H1 (cell line): Measurements from ENCODE around the gene PI4KA. TPM values are rescaled to one million over a fixed set of nuclear protein-coding genes. Genes with fewer than 3 reads are reported as not detected.

Experiments used
- CTCF ChIA-PET: fragments of 300-600 bp; sonication (Branson Sonifier 250); formaldehyde crosslinking; loops from one replicate; lab custom pipeline; 2021; ENCODE audit not compliant: partially characterized antibody; lab: Charles Lee
- POLR2A ChIA-PET: fragments of 300-600 bp; sonication (Branson Sonifier 250); formaldehyde crosslinking; loops from one replicate; lab custom pipeline; 2021; ENCODE audit warnings: inconsistent platforms; ENCODE audit not compliant: partially characterized antibody; lab: Charles Lee
- DNase-seq, 2 experiments: peaks; one replicate each; pipeline versions ENCODE4 v3.0.0 to v3.0.0-alpha.2; 2010 to 2022; ENCODE audit warnings: low spot score in 2 of 2, low read depth in 1 of 2, mixed read lengths in 1 of 2
- FAIRE-seq: peaks from 2 replicates; lab custom pipeline; 2011; peaks lifted over from hg19 to GRCh38; lab: Jason Lieb, UNC
- H2AFZ ChIP-seq: 2 replicates; pipeline ENCODE4 v1.8.1; 2012; ENCODE audit warnings: low read length, inconsistent platforms
- H2AK5ac ChIP-seq: 2 replicates; pipeline ENCODE4 v1.6.1; 2013; ENCODE audit warnings: low read depth, low read length
- H2BK120ac ChIP-seq: replicated peaks from 2 replicates; pipeline ENCODE3; 2013; ENCODE audit warnings: low read depth, low read length, inconsistent platforms
- H2BK12ac ChIP-seq: 2 replicates; pipeline ENCODE4 v1.6.1; 2013; ENCODE audit warnings: low read depth, low read length
- H2BK15ac ChIP-seq: 2 replicates; pipeline ENCODE4 v1.6.1; 2013; ENCODE audit warnings: low read length
- H2BK20ac ChIP-seq: 2 replicates; pipeline ENCODE4 v1.6.1; 2013; ENCODE audit warnings: low read length
- H2BK5ac ChIP-seq: 2 replicates; pipeline ENCODE4 v1.6.1; 2013; ENCODE audit warnings: low read depth, low read length
- H3K14ac ChIP-seq: 2 replicates; pipeline ENCODE4 v1.6.1; 2013; ENCODE audit warnings: inconsistent platforms; ENCODE audit not compliant: insufficient read length
- H3K18ac ChIP-seq: 2 replicates; pipeline ENCODE4 v1.6.1; 2013; ENCODE audit warnings: low read length; ENCODE audit errors: extremely low read depth
- H3K23ac ChIP-seq: 2 replicates; pipeline ENCODE4 v1.6.1; 2013; ENCODE audit warnings: inconsistent platforms; ENCODE audit not compliant: insufficient read length
- H3K23me2 ChIP-seq: 2 replicates; pipeline ENCODE4 v1.6.1; 2013; ENCODE audit warnings: low read depth, low read length
- H3K27ac ChIP-seq: 2 replicates; pipeline ENCODE4 v1.6.1; 2011; ENCODE audit warnings: low read depth, low read length, inconsistent platforms
- H3K27me3 ChIP-seq, 4 experiments: replicated peaks in 1 of 4; 1 replicate in 1 of 4; 2 replicates in 3 of 4; pipeline versions ENCODE4 v1.6.1 to v1.8.1; 2011 to 2013; ENCODE audit warnings: low read length in 3 of 4, mild to moderate bottlenecking in 3 of 4, inconsistent platforms in 2 of 4, mixed read lengths in 2 of 4, moderate library complexity in 1 of 4; ENCODE audit not compliant: control insufficient read depth in 3 of 4, insufficient read depth in 3 of 4; ENCODE audit errors: extremely low read depth in 1 of 4
- H3K36me3 ChIP-seq, 4 experiments: 2 replicates each; pipeline versions ENCODE4 v1.6.1 to v1.8.1; 2011 to 2013; ENCODE audit warnings: mild to moderate bottlenecking in 4 of 4, low read length in 3 of 4, moderate library complexity in 2 of 4, control low read depth in 1 of 4, inconsistent platforms in 1 of 4; ENCODE audit not compliant: insufficient read depth in 4 of 4, control insufficient read depth in 2 of 4
- H3K4ac ChIP-seq: replicated peaks from 2 replicates; pipeline ENCODE3; 2013; ENCODE audit warnings: low read length, low read depth, mixed read lengths, inconsistent platforms; ENCODE audit not compliant: insufficient read length
- H3K4me1 ChIP-seq, 4 experiments: replicated peaks in 1 of 4; 1 replicate in 1 of 4; 2 replicates in 3 of 4; pipeline versions ENCODE4 v1.6.1 to v1.8.1; 2011 to 2013; ENCODE audit warnings: low read length in 3 of 4, inconsistent platforms in 2 of 4, mixed read lengths in 1 of 4; ENCODE audit not compliant: insufficient read depth in 4 of 4, control insufficient read depth in 3 of 4
- H3K4me2 ChIP-seq, 2 experiments: 2 replicates each; pipeline versions ENCODE4 v1.6.1 to v1.8.1; 2011 to 2013; ENCODE audit warnings: low read depth in 2 of 2, low read length in 2 of 2, control low read depth in 1 of 2, inconsistent platforms in 1 of 2, mild to moderate bottlenecking in 1 of 2; ENCODE audit not compliant: insufficient read depth in 1 of 2
- H3K4me3 ChIP-seq, 4 experiments: fragments of 200-600, 300-600 bp in 1 of 4; sonication (generic), shearing (Covaris generic), sonication (Bioruptor Twin) in 1 of 4; 2 replicates each; pipeline versions ENCODE4 v1.5.1 to v1.8.1; 2011 to 2016; ENCODE audit warnings: low read length in 4 of 4, low read depth in 3 of 4, control low read depth in 2 of 4, inconsistent platforms in 2 of 4, mild to moderate bottlenecking in 2 of 4, mixed read lengths in 1 of 4, moderate library complexity in 1 of 4; ENCODE audit not compliant: insufficient read depth in 2 of 4; ENCODE audit errors: extremely low read depth in 1 of 4
- H3K56ac ChIP-seq: replicated peaks from 2 replicates; pipeline ENCODE3; 2013; ENCODE audit warnings: low read depth, mild to moderate bottlenecking, mixed read lengths, low read length, inconsistent platforms; ENCODE audit not compliant: insufficient read length
- H3K79me1 ChIP-seq: 2 replicates; pipeline ENCODE4 v1.6.1; 2013; ENCODE audit warnings: low read depth, low read length, control low read depth
- H3K79me2 ChIP-seq, 2 experiments: 2 replicates each; pipeline versions ENCODE4 v1.6.1 to v1.8.1; 2012 to 2013; ENCODE audit warnings: low read length in 2 of 2, mild to moderate bottlenecking in 2 of 2, inconsistent platforms in 1 of 2; ENCODE audit not compliant: insufficient read depth in 2 of 2, control insufficient read depth in 1 of 2
- H3K9ac ChIP-seq, 4 experiments: replicated peaks in 1 of 4; 1 replicate in 1 of 4; 2 replicates in 3 of 4; pipeline versions ENCODE4 v1.6.1 to v1.8.1; 2011 to 2013; ENCODE audit warnings: low read depth in 3 of 4, low read length in 3 of 4, control low read depth in 2 of 4, mild to moderate bottlenecking in 2 of 4, moderate library complexity in 2 of 4, inconsistent platforms in 1 of 4; ENCODE audit errors: extremely low read depth in 1 of 4
- H3K9me3 ChIP-seq, 2 experiments: 2 replicates each; pipeline versions ENCODE4 v1.6.1 to v1.8.1; 2012 to 2013; ENCODE audit warnings: mild to moderate bottlenecking in 2 of 2, moderate library complexity in 2 of 2, control low read depth in 1 of 2, inconsistent platforms in 1 of 2, low read depth in 1 of 2, low read length in 1 of 2, mixed read lengths in 1 of 2; ENCODE audit not compliant: insufficient read depth in 2 of 2
- H4K20me1 ChIP-seq, 2 experiments: replicated peaks in 1 of 2; 2 replicates each; pipeline versions ENCODE3 to v1.8.1; 2011 to 2013; ENCODE audit warnings: inconsistent platforms in 2 of 2, low read length in 2 of 2, mild to moderate bottlenecking in 1 of 2; ENCODE audit not compliant: insufficient read depth in 2 of 2, control insufficient read depth in 1 of 2
- H4K5ac ChIP-seq: 2 replicates; pipeline ENCODE4 v1.6.1; 2013; ENCODE audit warnings: low read length, low read depth, mixed read lengths, inconsistent platforms; ENCODE audit not compliant: insufficient read length
- H4K8ac ChIP-seq: 2 replicates; pipeline ENCODE4 v1.8.0; 2013; ENCODE audit warnings: mild to moderate bottlenecking, moderate library complexity, low read length, inconsistent platforms; ENCODE audit not compliant: insufficient read depth; ENCODE audit errors: extremely low read depth
- H4K91ac ChIP-seq: replicated peaks from 2 replicates; pipeline ENCODE3; 2013; ENCODE audit warnings: low read length, mixed read lengths, inconsistent platforms; ENCODE audit not compliant: insufficient read length
- POLR2A ChIP-seq, 2 experiments: IDR thresholded peaks; 1 replicate in 1 of 2; 2 replicates in 1 of 2; pipeline ENCODE4 v1.6.1; 2011; ENCODE audit warnings: low read depth in 2 of 2, low read length in 2 of 2, mild to moderate bottlenecking in 2 of 2; ENCODE audit errors: control extremely low read depth in 1 of 2
- POLR2AphosphoS5 ChIP-seq: IDR thresholded peaks from 2 replicates; pipeline ENCODE4 v1.6.1; 2011; ENCODE audit warnings: low read depth, low read length
- SRF ChIP-seq: IDR thresholded peaks from 2 replicates; pipeline ENCODE4 v1.6.1; 2011; ENCODE audit warnings: mild to moderate bottlenecking, low read depth, low read length, moderate library complexity
- TAF1 ChIP-seq: IDR thresholded peaks from 2 replicates; pipeline ENCODE4 v1.6.1; 2011; ENCODE audit warnings: mild to moderate bottlenecking, low read depth, low read length
- ZNF274 ChIP-seq: IDR thresholded peaks from 2 replicates; pipeline ENCODE4 v1.7.0; 2012; ENCODE audit warnings: low read length, borderline replicate concordance; ENCODE audit errors: extremely low read depth
- WGBS, 2 experiments: shearing (Covaris generic) in 1 of 2; methylation state at CpG; one replicate each; pipeline versions ENCODE4 v1.1.6 to v1.1.7; 2013 to 2015; ENCODE audit warnings: low lambda C conversion rate in 2 of 2, mixed read lengths in 2 of 2, inconsistent platforms in 1 of 2, low coverage in 1 of 2, missing lambda C conversion rate in 1 of 2; ENCODE audit not compliant: insufficient replicate concordance in 2 of 2, insufficient coverage in 1 of 2, insufficient read length in 1 of 2; ENCODE audit errors: extremely low coverage in 1 of 2, missing lambda C conversion rate in 1 of 2; 5-methylcytosine and 5-hydroxymethylcytosine counted together
- polyA plus RNA-seq, 7 experiments: library from polyadenylated mRNA; depleted of rRNA in 3 of 7; stranded (reverse) in 5 of 7; unstranded in 2 of 7; fragments of >200 nt in 5 of 7; fragments of 200-250 nt in 2 of 7; gene quantifications; 1 replicate in 5 of 7; 2 replicates in 1 of 7; 4 replicates in 1 of 7; pipeline versions ENCODE4 v1.2.1 to v1.2.3, GENCODE V29; 2011 to 2013; ENCODE audit warnings: missing spikeins in 2 of 7, mixed read lengths in 2 of 7
- total RNA-seq: library from RNA; stranded (reverse); fragmentation: NEBNext Ultra II Directional; extraction: Animal tissue kit (Norgen Biotek cat#: 25700); gene quantifications from 2 replicates; pipeline ENCODE4 v1.2.1, GENCODE V29; 2021

Gene PI4KA
- total and polyA plus RNA-seq, 2 of the 8 experiments (the other 6 are each of a cell fraction or from before 2014, with no cell fraction given), result 22.5 to 37.7 TPM

DNA sequence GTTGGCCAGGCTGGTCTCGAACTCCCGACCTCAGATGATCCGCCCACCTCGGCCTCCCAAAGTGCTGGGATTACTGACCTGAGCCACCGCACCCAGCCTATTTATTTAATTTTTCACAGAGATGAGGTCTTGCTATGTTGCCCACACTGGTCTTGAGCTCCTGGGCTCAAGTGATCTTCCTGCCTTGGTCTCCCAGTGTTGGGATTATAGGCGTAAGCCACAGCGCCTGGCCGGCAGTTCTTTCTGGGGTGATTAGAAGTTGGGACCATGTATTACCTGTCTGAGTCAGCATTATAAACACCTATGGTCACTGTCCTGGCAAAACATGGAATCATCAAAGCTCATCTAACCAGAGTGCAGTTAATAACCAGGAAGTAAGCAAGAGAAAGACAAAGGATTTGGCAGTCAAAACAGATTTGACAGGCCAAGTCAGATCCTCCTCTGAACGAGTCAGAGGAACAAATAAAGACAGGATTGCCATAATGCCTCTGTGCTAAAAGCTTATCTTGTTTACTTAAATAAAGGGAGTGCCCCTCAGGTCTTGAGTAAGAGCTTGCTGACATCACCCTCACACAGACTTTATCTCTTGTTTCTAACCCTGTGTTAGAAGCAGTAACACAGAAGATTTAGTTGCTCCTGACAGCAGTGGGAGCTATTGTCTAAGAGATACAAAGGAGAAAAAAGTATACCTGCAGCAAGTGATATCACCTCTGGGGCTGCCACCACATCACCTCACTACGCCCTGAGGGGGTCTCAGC lies 81.0 kb downstream of the PI4KA start:
- H3K36me3 ChIP-seq, result no peaks in the 10 kb centered on the region
- H2BK120ac ChIP-seq, result no peak overlapping the region
- FAIRE-seq, result no peak
- no peak overlapping the region for H2BK5ac ChIP-seq
- no peak overlapping the region for H2BK15ac ChIP-seq
- H3K4me3 ChIP-seq, result no peak overlapping the region
- no peak overlapping the region for H4K5ac ChIP-seq
- no peak for DNase-seq
- no peak overlapping the region for H3K27ac ChIP-seq
- H2BK20ac ChIP-seq, result no peak overlapping the region
- H3K27me3 ChIP-seq, result no peaks in the 10 kb centered on the region
- ChIA-PET CTCF (interaction anchor here (0.8 to 1.9 kb wide), 7 partner anchors 10 to 115 kb away, joined by 3 to 10 read pairs (median 3); no protein-coding TSS in a partner anchor), POLR2A (no interaction called here)
- no peak overlapping the region for H3K4me2 ChIP-seq
- H4K91ac ChIP-seq, result no peak overlapping the region
- no peak overlapping the region for H4K8ac ChIP-seq
- H3K14ac ChIP-seq, result no peak overlapping the region
- H3K9me3 ChIP-seq, result no peaks in the 10 kb centered on the region
- H3K79me2 ChIP-seq, result no peaks in the 10 kb centered on the region
- no peak overlapping the region for H3K9ac ChIP-seq
- 87% methylated on average over 10 of the region's 10 CpGs; no CpG with 5 or more reads in 1 of the 2 experiments for WGBS, 2 experiments
- H4K20me1 ChIP-seq, result no peaks in the 10 kb centered on the region
- no peaks in the 10 kb centered on the region for H3K79me1 ChIP-seq
- no peak overlapping the region for H3K56ac ChIP-seq
- no peak overlapping the region for H3K18ac ChIP-seq
- no peak overlapping the region for H2BK12ac ChIP-seq
- H2AFZ ChIP-seq, result no peak overlapping the region
- H2AK5ac ChIP-seq, result no peak overlapping the region
- H3K23ac ChIP-seq, result no peak overlapping the region
- no peak overlapping the region for H3K4ac ChIP-seq
- peaks cover 0 to 5% (median 1%) of the 10 kb centered on the region in 4 experiments; a peak in 2 of 7 replicates for H3K4me1 ChIP-seq
- no peaks in the 10 kb centered on the region for H3K23me2 ChIP-seq
- TF ChIP-seq ZNF274 (no peak), SRF (no peak), TAF1 (no peak), POLR2AphosphoS5 (no peak), POLR2A (IDR thresholded peaks at IDR 0.05; ENCODE audit: control extremely low read depth in 1 of 2, low read depth in 2 of 2, low read length in 2 of 2) (no peak)
